Inflammatory macrophage treated with lipopolysaccharide for 4 hours (primary cell): ENCODE data around the gene BANP.
"Not testable (repeated sequence)": the region's sequence is repeated elsewhere in the genome, so short reads cannot be mapped to it uniquely, and the experiment has no call there.

Experiments
- DNase-seq: peaks from one replicate; pipeline ENCODE4 v3.0.0-alpha.2; 2020

BANP gene

GRCh38 chr16:88090377-88091175, 139.3 kb downstream of the BANP start:
- not testable (repeated sequence) for DNase-seq

DNA sequence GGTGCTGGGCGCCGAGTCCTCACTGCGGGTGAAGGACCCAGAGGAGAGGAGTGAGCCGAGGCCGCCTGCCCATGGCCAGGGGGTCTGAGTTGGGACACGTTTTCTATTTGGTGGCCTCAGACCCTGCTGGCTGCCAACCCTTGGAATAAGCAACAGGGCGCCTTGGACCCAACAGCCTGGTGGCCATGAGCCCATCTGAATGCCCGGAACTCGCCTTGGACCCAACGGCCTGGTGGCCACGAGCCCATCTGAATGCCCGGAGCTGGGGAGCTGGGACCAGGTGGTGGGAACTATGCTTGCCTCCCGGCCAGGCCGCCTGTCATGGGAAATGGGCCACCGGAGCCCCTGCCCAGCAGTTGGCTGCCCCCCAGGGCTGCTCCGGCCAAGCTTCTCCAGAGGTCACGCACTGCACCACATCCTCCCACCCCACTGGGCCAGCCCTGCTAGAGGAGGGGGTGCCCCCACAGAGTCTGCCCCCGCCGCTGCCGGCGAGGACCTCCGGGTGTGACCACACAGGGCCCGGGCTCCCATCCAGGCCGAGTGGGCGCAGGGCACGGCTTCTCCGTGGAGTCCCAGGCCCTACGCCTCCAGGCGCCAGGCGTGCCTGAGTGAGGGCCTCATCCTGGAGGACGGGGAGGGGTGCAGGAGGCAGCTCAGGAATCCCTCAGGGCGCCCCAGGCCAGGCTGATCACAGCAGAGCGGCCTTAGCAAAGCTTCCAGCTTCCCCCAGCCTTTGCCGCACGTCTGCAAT, 140.2 kb downstream of the BANP start:
- DNase-seq = peak; percentile 18

DNA sequence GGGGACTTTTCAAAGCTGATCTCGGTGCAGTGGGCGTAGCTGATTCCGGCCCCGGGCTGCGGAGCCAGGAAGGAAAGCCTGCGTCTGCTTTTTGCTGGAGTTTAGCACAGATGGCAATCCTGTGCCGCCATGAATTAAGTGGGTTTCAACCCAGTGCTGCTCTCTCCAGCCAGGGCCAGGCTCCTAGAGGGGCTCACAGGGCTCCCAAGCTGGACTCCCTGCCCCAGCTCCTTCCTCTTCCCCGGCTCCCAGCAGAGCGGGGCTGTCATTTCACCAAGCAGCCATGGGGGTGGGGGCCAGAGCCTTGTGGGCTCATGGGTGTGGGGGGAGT, 140.7 kb downstream of the BANP start:
- DNase-seq = not testable (repeated sequence)

DNA sequence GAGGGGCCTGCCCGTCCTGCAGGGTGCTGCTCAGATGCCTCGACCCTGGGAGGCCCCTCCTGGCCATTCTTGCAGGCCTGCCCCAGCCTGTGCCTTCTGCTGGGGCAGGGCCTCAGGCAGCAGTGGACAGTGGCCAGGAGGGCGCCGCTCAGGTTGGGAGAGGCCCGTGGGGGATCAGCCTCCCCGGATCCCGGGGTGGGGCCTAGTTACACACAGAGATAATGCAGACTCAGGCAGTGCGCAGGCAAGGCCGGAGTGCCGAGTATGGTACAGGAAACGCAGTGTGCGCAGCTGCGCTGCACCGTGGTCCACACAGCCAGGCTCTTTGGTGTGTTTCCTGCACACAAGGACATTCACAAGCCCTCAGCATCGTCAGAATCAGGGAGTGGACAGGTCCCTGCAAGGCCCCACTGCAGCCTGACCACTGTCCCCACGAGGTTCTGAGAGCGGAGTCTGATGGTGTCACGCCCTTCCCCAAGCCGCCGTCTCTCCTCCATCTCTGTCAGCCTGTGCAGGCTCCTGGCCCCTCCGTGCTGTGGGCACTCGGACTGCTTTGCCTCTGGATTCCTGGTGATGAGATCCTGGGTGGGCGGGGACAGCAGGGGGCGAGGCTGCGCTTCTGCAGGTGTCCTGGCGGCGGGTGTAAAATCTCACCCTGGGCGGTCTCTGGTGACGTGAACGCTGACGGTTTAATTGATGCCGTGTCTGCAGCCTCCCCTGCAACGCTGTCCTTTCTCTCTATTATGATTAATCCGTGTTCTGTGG, 141.7 kb downstream of the BANP start:
- DNase-seq = not testable (repeated sequence)

GRCh38 chr16:88093556-88094252, 142.5 kb downstream of the BANP start:
- not testable (repeated sequence) for DNase-seq

DNA sequence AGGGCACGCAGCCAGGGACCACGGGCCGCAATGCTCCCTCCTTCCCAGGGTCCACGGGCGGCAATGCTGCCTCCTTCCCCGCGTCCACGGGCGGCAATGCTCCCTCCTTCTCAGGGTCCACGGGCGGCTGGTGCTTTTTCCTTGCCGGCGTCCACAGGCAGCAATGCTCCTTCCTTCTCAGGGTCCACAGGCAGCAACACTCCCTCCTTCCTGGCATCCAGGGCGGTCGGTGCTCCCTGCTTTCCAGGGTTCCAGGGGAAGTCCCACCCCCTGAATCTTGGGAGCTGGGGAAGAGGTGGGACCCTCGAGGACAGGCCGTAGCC, 143.0 kb downstream of the BANP start:
- not testable (repeated sequence) for DNase-seq

- DNase-seq = not testable (repeated sequence)
Observed at GRCh38 chr16:88094900-88095299, 143.7 kb downstream of the BANP start.

DNA sequence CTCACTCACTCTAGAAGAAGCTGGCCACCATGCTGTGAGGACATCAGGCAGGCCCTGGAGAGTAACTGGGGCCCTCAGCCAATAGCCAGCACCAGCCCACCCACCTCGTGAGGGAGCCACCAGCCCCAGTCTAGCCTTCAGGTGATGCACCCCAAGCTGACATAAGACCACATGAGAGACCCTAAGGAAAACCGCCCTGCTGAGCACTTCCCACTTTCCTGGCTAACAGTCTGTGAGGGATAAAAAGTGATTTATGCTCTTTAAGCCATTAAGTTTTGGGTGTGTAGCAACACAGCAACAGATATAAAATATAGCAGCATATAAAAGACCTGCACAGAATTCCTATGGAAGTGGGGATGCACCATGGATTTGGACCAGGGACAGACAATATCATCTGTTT, 145.4 kb downstream of the BANP start:
- not testable (repeated sequence) for DNase-seq

DNA sequence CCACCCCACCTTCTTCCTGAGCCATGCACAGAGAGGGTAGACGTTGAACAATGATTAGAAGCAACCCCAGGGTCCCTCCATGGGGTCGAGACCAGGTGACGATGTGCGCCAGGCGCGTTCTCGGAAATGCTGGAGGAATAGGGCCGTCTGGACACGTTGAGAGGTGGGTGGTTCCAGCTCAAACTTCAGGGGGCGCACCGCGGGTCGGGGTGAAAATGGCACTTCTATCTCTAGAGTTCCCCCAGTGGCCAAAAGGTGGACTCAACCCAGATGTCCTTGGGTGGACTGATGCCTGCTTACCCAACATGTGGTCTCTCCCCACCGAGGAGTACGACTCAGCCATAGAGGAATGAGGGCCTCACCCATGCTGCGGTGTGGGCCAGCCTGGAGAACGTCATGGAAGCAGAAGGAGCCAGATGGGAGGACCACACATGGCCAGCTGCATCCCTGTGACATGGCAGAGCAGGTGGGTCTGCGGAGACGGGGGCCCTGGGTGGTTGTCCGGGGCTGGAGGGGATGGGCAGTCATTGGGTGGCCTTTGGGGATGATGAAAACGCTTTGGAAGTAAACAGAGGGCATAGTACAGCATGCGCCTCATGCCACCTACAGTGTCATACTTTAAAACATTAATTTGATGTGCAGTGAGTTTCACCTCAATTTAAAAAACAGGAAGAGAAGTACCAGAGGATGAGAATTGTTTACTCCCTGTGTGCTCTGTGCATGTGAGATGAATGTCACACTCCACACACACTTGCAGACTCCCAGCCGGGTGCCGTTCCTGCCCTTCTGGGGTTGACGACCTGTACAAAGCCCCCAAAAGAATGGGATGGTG, 147.7 kb downstream of the BANP start:
- DNase-seq = not testable (repeated sequence)

- DNase-seq = no peak
Observed at GRCh38 chr16:88099563-88099890, 148.3 kb downstream of the BANP start.

- DNase-seq = not testable (repeated sequence)
Observed at GRCh38 chr16:88099956-88100355, 148.7 kb downstream of the BANP start.

- DNase-seq = not testable (repeated sequence)
Observed at GRCh38 chr16:88100801-88101622, 149.8 kb downstream of the BANP start.

DNA sequence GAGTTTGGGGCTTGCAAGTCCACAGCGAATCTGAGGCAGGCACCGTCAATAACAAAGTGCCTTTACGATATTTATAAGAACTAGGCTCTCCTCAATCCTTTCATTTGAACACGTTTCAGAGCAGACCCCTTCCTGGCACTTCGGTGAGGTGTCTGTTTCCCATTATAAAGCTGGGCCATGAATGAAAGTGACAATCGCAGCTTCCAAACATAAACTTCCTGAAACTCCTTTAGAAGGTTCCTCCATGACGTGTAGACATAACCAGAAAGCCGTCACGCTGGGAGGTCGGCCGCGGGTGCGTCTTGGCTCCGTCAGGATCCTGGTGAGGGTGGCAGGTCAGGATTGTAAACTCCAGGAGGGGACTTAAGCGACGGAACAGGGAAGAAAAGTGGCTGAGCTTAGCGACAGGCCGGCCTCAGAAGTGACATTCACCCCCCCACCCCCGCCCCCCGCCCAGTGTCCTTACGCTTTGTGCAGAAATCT, 150.4 kb downstream of the BANP start:
- peak; percentile 28 for DNase-seq

GRCh38 chr16:88102597-88102996, 151.4 kb downstream of the BANP start:
- DNase-seq = no peak

DNA sequence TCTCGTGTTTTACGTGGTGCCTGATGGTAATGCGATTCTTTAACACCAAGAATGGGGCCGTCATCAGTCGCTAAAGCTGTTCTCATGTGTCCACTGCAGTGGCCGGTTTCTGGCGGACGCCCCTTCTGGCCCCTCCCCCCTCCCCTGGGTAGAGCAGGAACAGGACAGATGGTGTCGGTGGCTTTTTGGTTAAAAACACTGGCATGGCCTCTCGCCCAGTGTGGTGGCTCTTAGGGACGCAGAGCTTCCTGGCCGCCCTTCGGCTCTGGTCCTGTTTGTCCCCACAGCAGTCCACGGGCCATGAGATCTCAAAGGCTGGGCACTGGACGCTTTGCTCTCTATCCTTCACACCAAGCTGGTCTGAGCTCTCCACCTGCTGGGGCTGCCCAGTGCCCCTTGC, 151.8 kb downstream of the BANP start:
- no peak for DNase-seq

- DNase-seq = no peak
Observed at GRCh38 chr16:88103581-88104188, 152.5 kb downstream of the BANP start.

- not testable (repeated sequence) for DNase-seq
Observed at GRCh38 chr16:88104363-88104762, 153.1 kb downstream of the BANP start.

GRCh38 chr16:88105574-88106140, 154.4 kb downstream of the BANP start:
- not testable (repeated sequence) for DNase-seq

DNA sequence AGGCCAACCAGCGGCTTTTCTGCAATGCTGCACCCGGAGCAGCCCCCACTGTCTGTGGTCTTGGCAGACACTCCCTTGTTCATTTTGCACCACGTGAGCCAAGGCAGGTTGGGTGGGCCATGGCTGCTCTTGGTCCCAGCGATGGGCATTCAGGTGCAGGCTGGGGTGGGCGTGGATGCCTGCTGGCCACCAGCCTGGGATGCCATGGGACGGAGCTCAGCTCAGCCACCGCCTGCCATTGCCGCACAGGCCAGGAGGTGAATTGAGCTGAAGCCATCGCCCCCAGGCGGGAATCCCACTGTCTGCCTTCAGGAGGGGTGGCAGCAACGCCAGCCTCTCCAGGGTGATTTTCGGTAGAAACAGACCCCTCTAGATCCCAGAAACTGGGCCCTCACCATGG, 155.3 kb downstream of the BANP start:
- not testable (repeated sequence) for DNase-seq

GRCh38 chr16:88108762-88109161, 157.5 kb downstream of the BANP start:
- DNase-seq = no peak
